ENCODE measurements around the gene GPR135.

Gene GPR135

GRCh38 chr14:59422069-59422881 is 42.9 kb downstream of the GPR135 start:
- no peak for FAIRE-seq

GRCh38 chr14:59419303-59419702 is 45.9 kb downstream of the GPR135 start:
- FAIRE-seq: no peak

DNA sequence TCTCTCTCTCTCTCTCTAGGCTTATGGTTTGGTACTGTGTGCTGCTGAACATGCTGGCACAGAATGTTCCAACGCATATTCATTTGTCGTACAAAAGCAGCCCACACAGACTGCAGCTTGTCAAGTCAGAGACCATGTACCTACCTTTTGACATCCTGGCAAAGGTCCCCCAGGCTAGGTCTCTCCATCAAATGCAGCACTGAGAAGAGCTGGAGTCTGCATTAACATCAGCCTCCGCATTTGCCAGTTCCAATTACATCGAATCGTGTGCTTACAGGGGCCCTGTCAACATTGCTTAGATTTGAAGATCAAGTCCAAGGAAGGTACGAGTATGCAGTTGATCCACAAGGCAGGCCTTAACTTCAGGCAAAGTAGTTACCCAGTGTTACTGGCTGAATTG is 47.9 kb downstream of the GPR135 start:
- FAIRE-seq: no peak

GRCh38 chr14:59415836-59416602 is 49.2 kb downstream of the GPR135 start:
- FAIRE-seq: no peak

Measured in G401.6 (cell line).